Body of pancreas (tissue), 4 donors: ENCODE measurements around the gene GUCY2D. TPM values are rescaled to one million over a fixed set of nuclear protein-coding genes. Genes with fewer than 3 reads are reported as not detected.

Experiments
- ATAC-seq: fragments of 150-250 bp; one replicate; pipeline ENCODE4 v1.9.1; 2016
- DNase-seq, 4 donors: peaks; one replicate each; pipeline ENCODE4 v3.0.0-alpha.2; 2019
- H3K27ac ChIP-seq, 4 donors: fragments of 200-600 bp; sonication (generic); 1 replicate in 3 of 4; 2 replicates in 1 of 4; pipeline versions ENCODE4 v1.5.1 to v1.6.1; 2016 to 2019; ENCODE audit warnings: mild to moderate bottlenecking in 1 of 4, mixed read lengths in 1 of 4, moderate library complexity in 1 of 4
- H3K27me3 ChIP-seq, 2 donors: fragments of 200-600 bp; sonication (generic); one replicate each; pipeline ENCODE4 v1.6.0; 2016; ENCODE audit warnings: mild to moderate bottlenecking in 1 of 2
- H3K36me3 ChIP-seq, 2 donors: fragments of 200-600 bp; sonication (generic); replicated peaks in 1 of 2; 2 replicates each; pipeline ENCODE4 v1.5.1; 2016; ENCODE audit warnings: low read depth in 2 of 2; ENCODE audit not compliant: insufficient read depth in 1 of 2
- H3K4me1 ChIP-seq: fragments of 200-600 bp; sonication (generic); one replicate; pipeline ENCODE4 v1.6.0; 2016
- H3K4me3 ChIP-seq, 2 donors: fragments of 200-600 bp; sonication (generic); 1 replicate in 1 of 2; 2 replicates in 1 of 2; pipeline ENCODE4 v1.5.1; 2016 to 2019
- H3K9me3 ChIP-seq, 3 donors: fragments of 200-600 bp; sonication (generic); 1 replicate in 2 of 3; 2 replicates in 1 of 3; pipeline ENCODE4 v1.5.1; 2016
- CTCF ChIP-seq, 7 experiments: fragments of 450-650 bp in 4 of 7; fragments of 200-600 bp in 3 of 7; sonication (generic) in 3 of 7; IDR thresholded peaks; one replicate each; pipeline ENCODE4 v1.5.1; 2016 to 2019; ENCODE audit warnings: antibody characterized with exemption in 7 of 7
- POLR2A ChIP-seq, 3 donors: fragments of 450-650 bp; IDR thresholded peaks; one replicate each; pipeline ENCODE4 v1.6.1; 2016; ENCODE audit warnings: antibody characterized with exemption in 3 of 3, mild to moderate bottlenecking in 2 of 3
- WGBS, 2 donors: methylation state at CpG; one replicate each; pipeline ENCODE4 v1.1.5; 2017; 5-methylcytosine and 5-hydroxymethylcytosine counted together
- intact Hi-C: fragments of 100-400 bp; cut with DNase I; formaldehyde crosslinking; loops from one replicate; pipeline ENCODE4 v1.15.1; 2023
- total RNA-seq, 2 donors: library from RNA; depleted of rRNA; stranded (reverse); fragments of >200 nt; gene quantifications; one replicate each; pipeline ENCODE4 v1.1.0, GENCODE V29; 2016

GUCY2D gene
- total RNA-seq, 2 donors from 2014 or later: not detected

GRCh38 chr17:8046929-8047768 is 44.7 kb downstream of the GUCY2D start:
- ATAC-seq (no peak), DNase-seq (no peak)
- Histone ChIP-seq H3K4me3 (no peak overlapping the region), H3K27me3 (no peaks in the 10 kb centered on the region), H3K9me3 (no peaks in the 10 kb centered on the region), H3K36me3 (no peaks in the 10 kb centered on the region), H3K27ac (no peak overlapping the region), H3K4me1 (no peaks in the 10 kb centered on the region)
- 68 to 78% methylated on average over 13 to 24 of the region's 24 CpGs for WGBS, 2 donors
- TF ChIP-seq POLR2A (IDR thresholded peaks at IDR 0.05) (no peak), CTCF (IDR thresholded peaks at IDR 0.05) (no peak)
- intact Hi-C loops: no loop called here

GRCh38 chr17:8047769-8048110 is 45.3 kb downstream of the GUCY2D start:
- 78 to 86% methylated on average over 4 of the region's 4 CpGs for WGBS, 2 donors
- TF ChIP-seq POLR2A (IDR thresholded peaks at IDR 0.05) (no peak), CTCF (IDR thresholded peaks at IDR 0.05) (no peak)
- H3K27ac ChIP-seq: no peak overlapping the region

GRCh38 chr17:8048236-8048635 is 45.8 kb downstream of the GUCY2D start:
- intact Hi-C loops: no loop called here
- 83 to 90% methylated on average over 11 to 12 of the region's 12 CpGs for WGBS, 2 donors
- Histone ChIP-seq H3K9me3 (no peaks in the 10 kb centered on the region), H3K36me3 (no peaks in the 10 kb centered on the region), H3K4me3 (no peak overlapping the region), H3K27me3 (no peaks in the 10 kb centered on the region), H3K4me1 (no peaks in the 10 kb centered on the region), H3K27ac (no peak overlapping the region)
- ATAC-seq: no peak
- TF ChIP-seq CTCF (IDR thresholded peaks at IDR 0.05) (no peak), POLR2A (IDR thresholded peaks at IDR 0.05) (no peak)
- no peak for DNase-seq

More at GRCh38 chr17:8047769-8048110, 45.3 kb downstream of the GUCY2D start:
- H3K4me3 ChIP-seq: no peak overlapping the region
- ATAC-seq (no peak), DNase-seq (no peak)
- H3K27me3 ChIP-seq: no peaks in the 10 kb centered on the region
- no peaks in the 10 kb centered on the region for H3K36me3 ChIP-seq
- H3K9me3 ChIP-seq: no peaks in the 10 kb centered on the region
- intact Hi-C loops: no loop called here
- H3K4me1 ChIP-seq: no peaks in the 10 kb centered on the region

- Histone ChIP-seq H3K9me3 (no peaks in the 10 kb centered on the region), H3K36me3 (no peaks in the 10 kb centered on the region), H3K4me1 (no peaks in the 10 kb centered on the region), H3K27me3 (no peaks in the 10 kb centered on the region), H3K4me3 (no peak overlapping the region), H3K27ac (no peak overlapping the region)
- TF ChIP-seq CTCF (IDR thresholded peaks at IDR 0.05): no peak
- no peak for TF ChIP-seq POLR2A (IDR thresholded peaks at IDR 0.05)
- WGBS, 2 donors: 67 to 76% methylated on average over 8 of the region's 8 CpGs
- ATAC-seq: no peak
- intact Hi-C loops: no loop called here
- no peak for DNase-seq
Measured at GRCh38 chr17:8048736-8049135, 46.3 kb downstream of the GUCY2D start.

- DNase-seq: no peak
- TF ChIP-seq POLR2A (IDR thresholded peaks at IDR 0.05) (no peak), CTCF (IDR thresholded peaks at IDR 0.05) (no peak)
- H3K27ac ChIP-seq: no peak overlapping the region
- H3K4me3 ChIP-seq: no peak overlapping the region
- H3K9me3 ChIP-seq: no peaks in the 10 kb centered on the region
- WGBS, 2 donors: 72 to 86% methylated on average over 6 to 7 of the region's 7 CpGs
- intact Hi-C loops: no loop called here
- no peak for ATAC-seq
- H3K27me3 ChIP-seq: peaks cover 0 to 6% of the 10 kb centered on the region in 2 donors
- peaks cover 7% of the 10 kb centered on the region for H3K4me1 ChIP-seq
- no peaks in the 10 kb centered on the region for H3K36me3 ChIP-seq
Measured at GRCh38 chr17:8051831-8052230, 49.4 kb downstream of the GUCY2D start.
